ENCODE results near the gene ZNF43.
"Not testable (repeated sequence)": the region's sequence is repeated elsewhere in the genome, so short reads cannot be mapped to it uniquely, and the experiment has no call there.

GRCh38 chr19:21761547-21761946, 74.4 kb downstream of the ZNF43 start:
- not testable (repeated sequence) for TF ChIP-seq CTCF (IDR thresholded peaks at IDR 0.05 in 8 of 11, conservative IDR thresholded peaks at IDR 0.05 in 3 of 11); POLR2A (IDR thresholded peaks at IDR 0.05)

All from spleen (tissue), 7 donors.